Measurements from ENCODE around the gene CAP2. TPM values are rescaled to one million over a fixed set of nuclear protein-coding genes. Genes with fewer than 3 reads are reported as not detected.

The CAP2 gene
- total and polyA plus RNA-seq, 9 of the 15 experiments (the other 6 are each of a cell fraction or from before 2014, with no cell fraction given): not detected

GRCh38 chr6:17446713-17447112, 53.3 kb downstream of the CAP2 start:
- intact Hi-C loops (cut with micrococcal nuclease) (no loop called here), in situ Hi-C loops (cut with MboI) (no loop called here)
- no peaks in the 10 kb centered on the region for H3K79me2 ChIP-seq (ENCODE audit: control insufficient read depth, insufficient read depth, low read length)

More at GRCh38 chr6:17446713-17447112, 53.3 kb downstream of the CAP2 start:
- H3K4me3 ChIP-seq: no peak overlapping the region
- DNase-seq (ENCODE audit: extremely low read depth in 1 of 4, low spot score in 3 of 4) (no peak), ATAC-seq (no peak), FAIRE-seq (no peak)
- 9% methylated on average over 2 of the region's 2 CpGs for WGBS (ENCODE audit: insufficient coverage, low coverage, missing lambda C conversion rate)
- no TSS peak for BruUV-seq (replicated peaks)
- no peaks in the 10 kb centered on the region for H3K9me1 ChIP-seq (ENCODE audit: control insufficient read depth, insufficient read depth, low read length)
- no peak overlapping the region for H2AFZ ChIP-seq (ENCODE audit: low read depth, low read length)
- no peaks in the 10 kb centered on the region for H3K9me3 ChIP-seq (replicated peaks; ENCODE audit: control insufficient read depth, insufficient read depth, low read depth, low read length)
- POLR2A ChIA-PET: interaction anchor here (0.5 kb wide), 1 partner anchor 30 kb away, joined by 3 read pairs; no protein-coding TSS in a partner anchor
- no peaks in the 10 kb centered on the region for H4K20me1 ChIP-seq (replicated peaks; ENCODE audit: control insufficient read depth, insufficient read depth, low read length)
- TF ChIP-seq CC2D1A (IDR thresholded peaks at IDR 0.05): no peak
- TF ChIP-seq PRMT5 (CRISPR knock-in tag; IDR thresholded peaks at IDR 0.05): no peak
- no peak for TF ChIP-seq BRD4 (IDR thresholded peaks at IDR 0.05)
- no peak for TF ChIP-seq ZMIZ1 (IDR thresholded peaks at IDR 0.05; ENCODE audit: low read depth in 2 of 2, low read length in 2 of 2)
- no peak for TF ChIP-seq RHOXF2B (CRISPR knock-in tag; conservative IDR thresholded peaks at IDR 0.05)
- H3K4me1 ChIP-seq (replicated peaks in 1 of 2; ENCODE audit: control insufficient read depth in 2 of 2, insufficient read depth in 2 of 2, low read length in 2 of 2): no peaks in the 10 kb centered on the region
- H3K27ac ChIP-seq (ENCODE audit: extremely low read depth, low read depth, low read length): no peak overlapping the region
- H3K36me3 ChIP-seq (ENCODE audit: control insufficient read depth, insufficient read depth, low read length): no peaks in the 10 kb centered on the region
- peaks cover 5 to 13% of the 10 kb centered on the region in 2 experiments; a peak in 4 of 5 replicates for H3K27me3 ChIP-seq (ENCODE audit: control insufficient read depth in 2 of 2, insufficient read depth in 2 of 2, low read length in 2 of 2)
- H3K4me2 ChIP-seq (ENCODE audit: insufficient read depth, low read length): no peak overlapping the region
- CTCF ChIA-PET (ENCODE audit: low intra/inter-chr PET ratio): no interaction called here
- H3K9ac ChIP-seq (ENCODE audit: insufficient read depth in 1 of 2, low read depth in 2 of 2, low read length in 2 of 2): no peak overlapping the region
